ENCODE data around the gene KIF22.
"Not testable (repeated sequence)": the region's sequence is repeated elsewhere in the genome, so short reads cannot be mapped to it uniquely, and the experiment has no call there.

The KIF22 gene

DNA sequence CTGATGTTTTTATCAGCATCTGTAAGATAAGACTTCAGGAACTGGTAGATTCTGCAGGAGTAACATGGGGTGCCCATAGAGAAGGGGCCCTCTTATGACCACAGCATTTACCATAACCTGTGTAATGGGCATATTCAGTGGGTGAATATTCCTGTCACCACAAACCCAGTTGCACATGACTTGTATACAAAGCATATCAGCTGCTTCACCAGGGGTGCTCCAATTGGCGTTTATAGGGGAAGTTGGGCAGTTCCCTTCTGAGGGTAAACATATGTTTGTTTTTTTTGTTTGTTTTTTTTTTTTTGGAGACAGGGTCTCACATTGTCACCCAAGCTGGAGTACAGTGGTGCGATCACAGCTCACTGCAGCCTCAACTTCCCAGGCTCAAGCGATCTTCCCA, 24.0 kb upstream of the KIF22 start:
- DNase-seq (ENCODE audit: low read depth): no peak

DNA sequence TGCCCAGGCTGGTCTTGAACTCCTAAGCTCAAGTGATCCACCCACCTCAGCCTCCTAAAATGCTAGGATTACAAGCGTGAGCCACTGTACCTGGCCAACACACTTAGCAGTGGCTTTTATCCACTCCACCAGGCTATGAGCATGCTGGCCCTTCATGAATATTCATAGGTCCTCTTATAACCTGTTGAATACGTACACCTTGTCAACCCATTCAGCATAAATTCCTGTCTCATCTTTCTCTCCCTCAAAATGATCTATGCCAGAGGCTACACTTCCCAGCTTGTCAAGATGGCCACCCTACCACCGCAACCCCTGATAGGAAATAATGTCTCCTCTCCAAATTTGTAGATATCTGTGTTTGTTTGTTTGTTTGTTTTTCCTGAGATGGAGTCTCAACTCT, 23.5 kb upstream of the KIF22 start:
- no peak for DNase-seq (ENCODE audit: low read depth)

DNA sequence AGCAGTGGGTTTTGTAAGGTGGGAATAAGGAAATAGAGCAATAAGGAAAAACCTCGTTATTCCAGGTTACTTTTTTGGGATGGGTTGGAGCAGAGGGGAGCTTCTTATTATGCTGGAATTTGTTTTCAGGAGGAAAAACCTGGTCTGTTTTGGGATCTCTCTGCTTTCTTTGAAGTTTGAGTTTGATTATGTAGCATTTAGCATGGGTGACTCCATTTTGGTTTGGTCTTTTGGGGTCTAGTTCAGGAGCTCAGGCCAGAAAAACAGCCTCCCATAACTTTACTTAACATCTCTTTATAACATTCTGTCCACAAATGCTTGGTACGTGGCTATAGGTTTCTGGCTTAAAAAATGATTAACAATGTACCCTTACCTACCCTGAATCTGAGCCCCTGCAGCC, 21.0 kb upstream of the KIF22 start:
- no peak for DNase-seq (ENCODE audit: low read depth)

DNA sequence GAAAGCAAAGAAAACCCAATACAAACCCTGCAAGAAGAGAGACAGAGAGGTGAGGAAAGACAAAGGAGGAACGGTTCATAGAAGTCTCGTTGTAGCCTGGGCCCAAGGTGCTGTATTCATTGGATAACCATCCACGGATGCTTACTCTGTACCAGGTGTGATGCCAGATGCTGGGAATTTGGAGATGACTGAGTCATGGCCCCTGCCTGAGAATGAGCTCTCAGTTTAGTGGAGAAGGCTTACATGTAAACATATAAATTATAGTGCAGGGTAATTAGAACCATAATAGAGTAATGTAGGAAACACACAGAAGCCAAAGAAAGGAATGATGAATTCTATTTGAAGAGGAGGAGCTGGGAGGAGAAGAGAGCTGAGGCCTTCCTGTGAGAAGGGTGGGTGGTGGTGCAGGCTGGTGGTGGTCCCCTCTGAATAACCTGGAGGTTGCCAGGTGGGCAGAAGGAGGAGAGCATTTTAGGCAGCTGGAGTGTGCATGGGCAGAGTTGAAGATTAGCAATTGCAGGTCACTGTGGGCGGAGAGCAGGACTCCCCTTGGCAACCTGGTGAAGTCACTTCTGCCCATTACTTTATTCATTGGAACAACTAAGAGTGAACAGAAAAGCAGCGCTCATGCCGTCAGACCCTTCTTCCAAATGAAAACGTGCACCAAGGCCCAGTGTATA, 20.2 kb upstream of the KIF22 start:
- no peak for DNase-seq (ENCODE audit: low read depth)

DNA sequence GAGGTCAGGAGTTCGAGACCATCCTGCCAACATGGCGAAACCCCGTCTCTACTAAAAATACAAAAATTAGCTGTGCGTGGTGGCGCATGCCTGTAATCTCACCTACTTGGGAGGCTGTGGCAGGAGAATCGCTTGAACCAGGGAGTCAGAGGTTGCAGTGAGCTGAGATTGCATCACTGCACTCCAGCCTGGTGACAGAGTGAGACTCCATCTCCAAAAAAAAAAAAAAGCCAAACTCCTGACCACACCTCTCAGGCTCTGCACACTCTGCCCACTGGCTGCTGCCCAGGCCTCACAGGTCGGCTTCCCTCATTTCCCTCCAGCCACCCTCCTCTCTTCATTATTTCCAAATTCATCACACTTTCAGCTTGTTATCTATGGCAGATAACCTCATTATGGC, 18.2 kb upstream of the KIF22 start:
- not testable (repeated sequence) for DNase-seq (ENCODE audit: low read depth)

DNA sequence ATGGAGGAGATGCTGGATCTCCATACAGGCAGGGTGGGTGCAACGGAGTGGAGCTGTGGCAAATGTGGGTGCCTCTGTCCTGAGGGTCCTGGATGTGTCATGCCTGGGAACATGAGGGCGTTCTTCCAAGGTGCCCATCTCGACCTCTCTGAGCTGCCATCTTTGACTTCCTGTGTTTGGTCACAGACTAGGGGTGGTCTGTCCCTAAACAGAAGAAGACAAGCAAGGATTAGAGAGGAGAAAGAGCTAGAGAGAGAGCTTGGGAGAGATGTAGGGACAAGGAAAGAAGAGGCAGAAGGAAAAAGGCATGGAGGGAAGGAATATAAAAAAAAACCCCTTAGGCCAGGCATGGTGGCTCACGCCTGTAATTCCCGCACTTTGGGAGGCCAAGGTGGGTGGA, 15.8 kb upstream of the KIF22 start:
- DNase-seq (ENCODE audit: low read depth): no peak

DNA sequence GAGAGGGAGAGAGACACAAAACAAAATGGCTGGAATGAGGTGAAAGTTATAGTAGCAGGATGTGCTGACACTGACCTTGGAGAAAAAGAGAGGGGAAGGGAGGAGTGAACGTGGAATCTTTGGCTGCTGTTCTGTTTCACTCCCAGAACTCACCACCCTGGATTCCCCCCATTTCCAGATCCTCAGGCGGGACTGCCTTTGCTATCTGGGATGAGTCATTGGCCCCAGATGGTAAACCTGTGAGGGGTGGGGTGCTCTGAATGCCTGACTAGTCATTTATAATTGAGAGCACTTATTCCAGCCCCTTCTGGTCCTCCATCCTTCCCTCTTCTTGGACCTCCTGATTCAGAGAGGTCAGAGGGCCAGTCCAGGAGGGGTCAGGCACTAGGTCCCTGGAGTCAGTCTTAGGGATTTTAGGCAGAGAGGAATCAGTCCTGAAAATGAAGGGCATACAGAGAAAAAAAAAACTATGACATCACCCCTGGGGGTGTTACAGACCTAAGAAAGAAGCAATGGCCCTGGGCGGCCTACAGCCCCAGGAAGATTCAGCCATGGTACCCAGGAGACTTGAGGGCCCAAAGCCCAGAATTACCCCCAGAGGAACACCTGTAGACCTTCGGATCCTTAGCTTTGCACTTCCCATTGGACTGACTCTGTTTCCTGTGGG, 14.7 kb upstream of the KIF22 start:
- DNase-seq (ENCODE audit: low read depth): no peak

DNA sequence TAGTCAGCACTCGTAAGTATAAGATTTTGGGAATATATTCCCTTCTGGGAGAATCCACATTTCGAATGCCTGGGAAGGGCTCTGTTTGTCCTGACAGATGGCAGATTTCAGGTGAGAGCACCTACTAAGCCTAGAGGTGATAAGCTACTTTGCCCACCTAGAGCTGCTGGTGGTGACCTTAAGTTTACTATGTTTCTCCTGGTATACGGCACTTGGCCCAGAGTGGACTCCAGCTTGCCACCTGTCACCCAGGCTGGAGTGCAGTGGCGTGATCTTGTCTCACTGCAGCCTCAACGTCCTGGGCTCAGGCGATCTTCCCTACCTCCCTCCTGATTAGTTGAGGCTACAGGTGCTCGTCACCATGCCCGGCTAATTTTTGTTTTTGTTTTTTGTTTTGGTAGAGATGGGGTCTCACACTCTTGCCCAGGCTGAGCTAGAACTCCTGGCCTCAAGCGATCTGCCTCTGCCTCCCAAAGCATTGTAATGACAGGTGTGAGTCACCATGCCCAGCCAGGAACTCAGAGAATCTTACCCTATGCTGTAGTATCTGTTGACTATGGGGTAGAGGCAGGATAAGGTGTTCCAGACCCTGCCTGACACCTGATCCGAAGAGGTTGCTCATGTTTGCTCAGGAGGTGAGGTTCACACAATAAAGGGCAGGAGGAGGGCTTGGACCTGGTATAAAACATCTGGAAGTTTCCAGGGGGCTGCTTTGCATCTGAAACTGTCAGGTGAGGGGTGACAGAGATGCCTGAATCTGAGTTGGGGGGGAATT, 12.8 kb upstream of the KIF22 start, which contains the start of gene ZG16:
Gene ZG16, plus strand, starts transcription at position 681 of the 775 bp plus-strand sequence. CDS start 1,011 bp downstream, outside the sequence.
- no peak for DNase-seq (ENCODE audit: low read depth)

DNA sequence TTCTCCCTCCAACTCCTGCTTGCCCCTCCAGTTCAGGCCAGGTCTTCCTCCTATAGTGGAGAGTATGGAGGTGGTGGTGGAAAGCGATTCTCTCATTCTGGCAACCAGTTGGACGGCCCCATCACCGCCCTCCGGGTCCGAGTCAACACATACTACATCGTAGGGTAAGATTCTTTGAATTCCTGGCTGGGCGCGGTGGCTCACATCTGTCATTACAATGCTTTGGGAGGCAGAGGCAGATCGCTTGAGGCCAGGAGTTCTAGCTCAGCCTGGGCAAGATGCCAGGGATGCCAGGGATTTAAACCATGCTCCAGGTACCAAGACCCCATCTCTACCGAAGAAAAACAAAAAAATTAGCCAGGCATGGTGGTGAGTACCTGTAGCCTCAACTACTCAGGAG, 11.1 kb upstream of the KIF22 start:
- no peak for DNase-seq (ENCODE audit: low read depth)

DNA sequence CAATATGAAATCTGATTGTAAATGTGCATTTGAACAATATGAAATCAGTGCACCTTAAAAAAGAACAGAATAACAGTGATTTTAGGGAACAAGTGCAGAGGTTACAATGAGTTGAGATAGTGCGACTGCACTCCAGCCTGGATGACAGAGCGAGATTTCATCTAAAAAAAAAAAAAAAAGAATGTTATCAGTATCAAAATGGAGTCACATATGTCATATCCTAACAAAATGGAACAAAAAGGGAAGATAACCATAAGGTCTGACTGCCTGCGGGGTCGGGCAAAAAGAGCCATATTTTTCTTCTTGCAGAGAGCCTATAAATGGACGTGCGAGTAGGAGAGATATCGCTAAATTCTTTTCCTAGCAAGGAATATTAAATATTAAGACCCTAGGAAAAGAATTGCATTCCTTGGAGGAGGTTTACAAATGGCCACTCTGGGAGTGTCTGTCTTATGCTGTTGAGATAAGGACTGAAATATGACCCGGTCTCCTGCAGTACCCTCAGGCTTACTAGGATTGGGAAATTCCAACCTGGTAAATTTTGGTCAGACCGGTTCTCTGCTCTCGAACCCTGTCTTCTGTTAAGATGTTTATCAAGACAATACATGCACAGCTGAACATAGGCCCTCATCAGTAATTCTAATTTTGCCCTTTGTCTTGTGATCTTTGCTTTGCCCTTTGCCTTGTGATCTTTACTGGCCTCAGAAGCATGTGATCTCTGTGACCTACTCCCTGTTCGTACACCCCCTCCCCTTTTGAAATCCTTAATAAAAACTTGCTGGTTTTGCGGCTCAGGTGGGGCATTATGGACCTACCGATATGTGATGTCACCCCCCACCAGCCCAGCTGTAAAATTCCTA, 7.2 kb upstream of the KIF22 start:
- not testable (repeated sequence) for DNase-seq (ENCODE audit: low read depth)

DNA sequence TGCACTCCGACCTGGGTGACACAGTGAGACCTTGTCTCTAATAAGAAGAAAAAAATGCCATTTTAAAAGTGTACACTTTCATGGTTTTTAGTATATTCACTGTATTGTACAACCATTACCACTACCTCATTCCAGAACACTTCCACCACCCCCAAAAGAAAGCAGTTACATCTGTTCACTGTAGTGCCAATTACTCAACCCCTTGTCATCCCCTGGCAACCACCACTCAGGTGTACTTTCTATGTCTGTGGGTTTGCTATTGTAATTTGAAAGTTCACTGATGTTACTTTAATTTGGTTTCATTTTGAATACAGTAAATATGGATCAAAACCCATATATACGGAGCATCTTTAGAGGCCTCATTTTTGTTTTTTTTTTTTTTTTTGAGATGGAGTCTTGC, 6.4 kb upstream of the KIF22 start:
- DNase-seq (ENCODE audit: low read depth): no peak

DNA sequence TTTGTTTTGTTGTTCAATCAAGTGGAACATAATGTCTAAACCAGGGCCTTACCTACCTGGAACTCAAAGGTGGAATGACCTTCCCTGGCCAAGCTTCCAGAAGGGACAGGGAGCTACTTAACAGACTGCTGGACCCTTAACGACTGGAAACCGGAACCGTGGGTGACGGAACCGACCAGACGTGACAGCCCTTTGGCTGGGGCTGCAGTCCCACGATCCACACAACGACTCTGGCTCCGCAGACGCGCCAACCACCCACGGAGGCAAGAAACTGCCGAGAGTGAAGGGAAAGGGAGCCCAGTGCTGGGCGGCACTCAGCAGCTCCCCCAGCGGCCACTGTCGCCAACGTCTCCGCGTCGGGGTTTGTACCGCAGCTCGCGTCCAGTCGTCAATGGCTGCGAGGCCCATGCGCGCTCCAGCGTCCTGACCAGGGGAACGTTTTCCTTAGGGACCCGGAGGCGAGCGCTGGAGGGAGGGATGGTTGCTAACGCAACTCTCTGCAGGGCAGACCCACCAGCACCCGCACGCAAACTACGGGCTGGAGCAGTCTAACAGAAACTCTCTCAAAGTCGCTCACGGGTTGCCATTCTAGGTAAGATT, 5.5 kb upstream of the KIF22 start:
- peak; percentile 63 for DNase-seq (ENCODE audit: low read depth)

DNA sequence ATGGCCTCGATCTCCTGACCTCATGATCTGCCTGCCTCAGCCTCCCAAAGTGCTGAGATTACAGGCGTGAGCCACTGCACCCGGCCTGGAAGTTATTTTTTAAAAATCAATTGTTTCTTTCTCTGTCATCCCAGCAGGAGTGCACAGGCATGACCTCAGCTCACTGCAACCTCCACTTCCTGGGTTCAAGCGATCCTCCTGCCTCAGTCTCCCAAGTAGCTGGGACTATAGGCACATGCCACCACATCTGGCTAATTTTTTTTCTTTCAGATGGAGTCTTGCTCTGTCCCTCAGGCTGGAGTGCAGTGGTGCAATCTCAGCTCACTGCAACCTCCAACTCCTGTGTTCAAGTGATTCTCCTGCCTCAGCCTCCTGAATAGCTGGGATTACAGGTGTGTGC, 3.4 kb upstream of the KIF22 start:
- not testable (repeated sequence) for DNase-seq (ENCODE audit: low read depth)

DNA sequence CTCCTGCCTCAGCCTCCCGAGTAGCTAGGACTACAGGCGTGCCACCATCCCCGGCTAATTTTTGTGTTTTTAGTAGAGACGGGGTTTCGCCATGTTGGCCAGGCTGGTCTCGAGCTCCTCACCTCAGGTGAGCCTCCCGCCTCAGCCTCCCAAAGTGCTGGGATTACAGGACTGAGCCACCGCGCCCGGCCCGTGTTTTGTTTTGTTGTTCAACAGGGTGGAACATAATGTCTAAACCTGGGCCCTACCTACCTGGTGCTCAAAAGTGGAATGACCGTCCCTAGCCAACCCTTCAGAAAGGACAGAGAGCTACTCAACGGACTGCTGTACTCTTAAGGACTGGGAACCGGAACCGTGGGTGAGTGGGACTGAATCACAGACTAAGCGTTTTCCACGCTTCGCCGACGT, 772 bp upstream of the KIF22 start:
- DNase-seq (ENCODE audit: low read depth): no peak

DNA sequence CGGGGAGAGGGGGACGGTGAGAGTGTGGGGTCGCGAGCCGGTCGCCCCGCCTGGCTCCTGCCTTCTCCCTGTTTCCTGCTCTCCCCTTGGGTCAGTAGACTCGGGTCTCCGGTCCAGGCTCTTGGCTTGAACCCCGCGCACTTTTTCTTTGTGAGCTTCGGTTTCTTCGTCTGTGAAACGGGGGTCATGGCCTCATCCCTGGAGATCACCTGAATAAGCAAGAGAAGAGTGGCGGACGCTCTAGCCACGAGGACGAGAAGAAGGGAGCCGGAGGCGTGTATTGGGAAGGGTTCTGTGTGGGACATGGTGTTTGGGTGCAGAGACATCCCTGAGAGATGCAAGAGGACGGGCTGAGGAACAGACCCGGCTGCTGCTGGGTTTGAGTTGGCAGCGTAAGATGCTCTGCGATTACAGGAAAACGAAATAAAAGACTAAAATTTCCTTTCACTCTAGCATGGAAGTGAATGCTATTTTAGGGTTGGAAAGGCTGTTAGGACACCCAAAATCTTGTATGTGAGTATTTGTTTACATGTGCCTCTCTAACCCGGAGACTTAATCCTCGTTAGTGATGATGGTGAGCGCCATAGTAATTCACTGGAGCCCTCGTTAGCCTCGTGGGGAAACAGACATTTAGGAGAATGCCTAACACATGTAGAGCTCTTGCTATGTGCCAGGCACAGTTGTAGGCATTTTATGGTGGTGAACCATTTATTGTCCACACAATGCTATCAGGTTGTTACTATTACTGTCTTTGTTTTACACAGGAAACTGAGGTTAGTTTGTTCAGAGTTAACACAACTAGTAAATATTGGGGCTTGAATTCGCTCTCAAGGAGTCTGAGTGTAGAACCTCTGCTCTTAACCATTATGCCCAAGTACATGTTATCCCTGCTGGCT, 646 bp downstream of the KIF22 start:
- no peak for DNase-seq (ENCODE audit: low read depth)

DNA sequence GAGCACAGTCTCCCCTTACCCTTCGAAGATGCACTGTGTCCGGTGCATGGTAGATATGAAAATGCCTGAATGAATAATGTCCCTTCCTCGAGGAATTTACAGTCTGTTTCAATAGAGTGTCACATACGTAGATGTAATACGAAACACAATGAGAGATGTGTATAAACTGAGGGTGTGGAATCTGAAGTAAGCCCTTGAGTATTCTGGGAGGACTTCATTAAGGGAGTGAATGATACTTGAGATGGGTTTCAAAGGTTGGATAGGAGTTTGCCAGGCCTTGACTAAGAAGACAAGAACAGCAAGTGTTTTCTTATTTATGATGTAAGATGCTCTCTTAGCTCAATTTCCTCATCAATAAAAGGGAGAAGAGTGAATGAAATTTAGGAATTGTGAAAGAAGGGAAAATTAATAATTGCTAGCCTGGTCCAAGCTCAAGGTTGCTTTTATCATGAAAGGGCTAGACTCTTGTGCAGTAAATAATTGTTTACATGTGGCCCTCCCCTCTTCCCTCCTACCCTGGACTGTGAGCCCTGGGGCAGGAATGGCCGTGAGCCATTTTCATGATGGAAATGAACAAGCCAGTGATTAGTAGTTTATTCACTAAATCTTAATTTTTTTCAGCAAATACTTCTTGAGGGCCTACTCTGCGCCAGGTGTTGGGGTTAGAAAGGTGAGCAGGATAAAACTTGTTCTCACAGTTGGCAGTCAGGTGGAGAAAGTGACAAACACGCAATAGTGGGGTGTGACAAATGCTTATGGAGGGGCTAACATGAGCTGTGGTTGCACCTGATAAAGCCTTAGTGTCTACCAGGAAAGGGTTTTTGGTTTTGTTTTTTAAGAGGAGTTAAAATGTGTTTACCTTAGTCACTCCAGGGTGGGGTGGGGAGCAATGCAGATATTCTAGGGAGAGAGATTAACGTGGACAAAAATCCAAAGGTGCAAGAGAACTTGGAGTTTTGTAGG, 1.6 kb downstream of the KIF22 start:
- no peak for DNase-seq (ENCODE audit: low read depth)

DNA sequence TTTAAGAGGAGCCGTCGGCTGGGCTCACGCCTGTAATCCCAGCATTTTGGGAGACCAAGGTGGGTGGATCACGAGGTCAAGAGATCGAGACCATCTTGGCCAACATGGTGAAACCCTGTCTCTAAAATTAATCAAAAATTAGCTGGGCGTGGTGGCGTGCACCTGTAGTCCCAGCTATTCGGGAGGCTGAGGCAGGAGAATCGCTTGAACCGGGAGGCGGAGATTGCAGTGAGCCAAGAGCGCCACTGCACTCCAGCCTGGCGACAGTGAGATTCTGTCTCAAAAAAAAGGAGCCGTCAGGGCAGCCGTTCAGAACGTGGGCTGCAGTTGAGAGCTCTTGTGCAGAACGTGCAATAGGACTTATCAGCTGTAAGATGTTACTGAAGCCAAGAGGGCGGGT, 2.6 kb downstream of the KIF22 start:
- DNase-seq (ENCODE audit: low read depth): not testable (repeated sequence)

DNA sequence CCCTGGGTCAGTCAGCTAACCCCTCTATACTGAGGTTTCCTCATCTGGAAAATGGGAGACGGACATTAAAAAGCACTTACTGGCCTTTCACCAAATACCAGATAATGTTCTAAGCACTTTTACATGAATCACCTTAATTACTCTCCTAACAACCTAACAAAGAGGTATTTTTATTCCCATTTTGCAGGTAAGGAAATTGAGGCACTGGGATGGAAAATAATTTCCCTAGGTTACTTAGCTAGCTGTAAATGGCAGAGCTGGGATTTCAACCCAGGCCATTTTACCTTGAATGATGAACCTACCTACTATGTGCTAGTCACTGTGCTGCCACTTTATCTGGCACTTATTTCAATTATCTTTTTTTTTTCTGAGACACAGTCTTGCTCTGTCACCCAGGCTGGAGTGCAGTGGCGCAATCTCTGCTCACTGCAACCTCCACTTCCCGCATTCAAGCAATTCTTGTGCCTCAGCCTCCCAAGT, 3.7 kb downstream of the KIF22 start:
- DNase-seq (ENCODE audit: low read depth): no peak

DNA sequence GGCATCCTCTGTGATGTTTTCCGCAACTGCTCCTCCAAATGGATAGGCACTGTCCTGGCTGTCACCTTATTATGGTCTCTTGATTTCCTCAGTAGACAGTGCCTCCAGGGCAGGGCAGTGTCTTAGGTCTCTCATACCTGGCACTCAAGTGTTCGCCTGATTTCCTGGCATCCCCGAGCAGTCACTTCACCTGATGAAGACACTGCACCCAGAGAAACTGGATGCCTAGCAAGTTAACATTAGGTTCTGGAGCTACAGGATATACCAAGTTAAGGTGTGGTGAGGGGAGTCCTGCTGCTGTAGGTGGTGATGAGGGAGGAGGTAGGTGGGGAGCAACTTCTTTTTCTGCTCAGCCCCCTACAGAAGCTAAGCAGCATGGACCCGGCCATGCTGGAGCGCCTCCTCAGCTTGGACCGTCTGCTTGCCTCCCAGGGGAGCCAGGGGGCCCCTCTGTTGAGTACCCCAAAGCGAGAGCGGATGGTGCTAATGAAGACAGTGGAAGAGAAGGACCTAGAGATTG, 11.9 kb downstream of the KIF22 start:
- no peak for DNase-seq (ENCODE audit: low read depth)

Data from activated T-cell treated with anti-CD3 and anti-CD28 coated beads for 24 hours (primary cell).